Hematopoietic multipotent progenitor cell (in vitro differentiated cells): Measurements from ENCODE around the gene GATB. TPM values are rescaled to one million over a fixed set of nuclear protein-coding genes. Genes with fewer than 3 reads are reported as not detected.

Source experiments
- DNase-seq, 3 donors: peaks; one replicate each; pipeline ENCODE4 v3.0.0-alpha.2; 2011 to 2015; ENCODE audit warnings: low read depth in 2 of 3, low spot score in 2 of 3
- total RNA-seq: library from RNA; depleted of rRNA; stranded (reverse); fragments of >200 nt; gene quantifications from one replicate; pipeline ENCODE4 v1.2.3, GENCODE V29; 2012

The GATB gene
- total RNA-seq, 1 donor = 17.0 TPM

DNA sequence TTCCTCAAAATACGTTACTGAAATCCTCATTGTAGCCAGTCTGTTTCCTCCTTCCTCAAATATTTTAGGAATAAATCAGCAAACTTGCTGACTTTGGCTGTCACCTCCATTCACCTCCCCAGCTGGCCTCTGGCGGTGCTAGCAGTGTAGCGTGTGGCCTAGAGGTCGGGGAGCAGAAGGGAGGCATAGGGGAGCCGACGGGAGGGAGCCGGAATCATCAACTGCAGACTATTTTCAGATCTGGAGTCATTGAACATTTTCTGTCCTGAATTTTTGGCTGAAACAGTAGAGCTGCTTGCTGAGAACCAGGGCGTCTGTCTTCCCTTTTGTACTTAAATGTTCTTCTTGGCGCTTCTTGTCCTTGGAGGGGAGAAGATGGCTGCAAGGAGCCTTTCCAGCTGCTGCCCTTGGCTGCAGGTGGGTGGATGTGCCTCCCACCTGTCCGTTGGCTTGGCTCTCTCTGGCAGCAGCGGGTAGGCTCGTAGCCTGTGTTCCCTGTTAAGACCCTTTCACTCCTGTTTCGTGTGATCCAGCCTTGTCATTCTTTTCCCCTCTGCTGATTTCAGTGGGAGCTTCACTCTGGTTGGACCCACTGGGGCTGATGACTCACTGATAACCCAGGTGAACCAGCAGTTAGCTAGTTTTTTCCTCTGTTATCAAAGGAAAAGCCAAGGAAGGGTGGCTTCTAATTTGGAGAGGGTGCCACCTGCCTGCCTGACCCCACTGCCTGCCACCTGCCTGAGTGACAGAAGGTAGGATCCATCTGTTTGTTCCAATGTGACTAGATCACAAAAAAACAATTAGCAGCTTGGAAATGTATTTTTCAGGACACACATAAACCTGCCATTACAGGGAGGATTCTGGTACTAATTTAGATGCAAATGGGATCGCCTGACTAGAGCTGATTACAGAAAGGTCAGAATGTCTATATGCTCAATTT lies 135.9 kb downstream of the GATB start:
- no peak for DNase-seq
